Natural killer cell (primary cell): ENCODE measurements around the gene BLOC1S6. TPM values are rescaled to one million over a fixed set of nuclear protein-coding genes. Genes with fewer than 3 reads are reported as not detected.

Experiments used
- ATAC-seq, 3 donors: fragments of 150-1000 bp in 2 of 3; fragments of 200-7000 bp in 1 of 3; cut with Tn5 transposase; 1 replicate in 1 of 3; 2 replicates in 2 of 3; pipeline ENCODE4 v1.10.0; 2021; ENCODE audit warnings: mild to moderate bottlenecking in 2 of 3, moderate library complexity in 2 of 3
- DNase-seq, 2 donors: peaks; one replicate each; pipeline versions ENCODE4 v3.0.0 to v3.0.0-alpha.2; 2013 to 2021; ENCODE audit warnings: mixed read lengths in 1 of 2
- H3K27ac ChIP-seq: one replicate; pipeline ENCODE4 v1.5.1; 2013; ENCODE audit warnings: mild to moderate bottlenecking, low read length
- H3K27me3 ChIP-seq: one replicate; pipeline ENCODE4 v1.6.1; 2013; ENCODE audit warnings: low read length; ENCODE audit not compliant: control insufficient read depth, insufficient read depth
- H3K36me3 ChIP-seq: one replicate; pipeline ENCODE4 v1.6.1; 2013; ENCODE audit warnings: low read length; ENCODE audit not compliant: control insufficient read depth, insufficient read depth
- H3K4me1 ChIP-seq: one replicate; pipeline ENCODE4 v1.6.1; 2013; ENCODE audit warnings: low read length; ENCODE audit not compliant: control insufficient read depth, insufficient read depth
- H3K4me3 ChIP-seq: one replicate; pipeline ENCODE4 v1.5.1; 2013; ENCODE audit warnings: low read length
- H3K9me3 ChIP-seq: one replicate; pipeline ENCODE4 v1.6.1; 2013; ENCODE audit warnings: low read length; ENCODE audit not compliant: control insufficient read depth, insufficient read depth
- H3K27ac Mint-ChIP-seq, 2 donors: one replicate each; pipeline ENCODE4 v1.8.0; 2022; ENCODE audit warnings: mild to moderate bottlenecking in 2 of 2, mixed read lengths in 2 of 2, moderate library complexity in 1 of 2
- H3K27me3 Mint-ChIP-seq, 2 donors: one replicate each; pipeline ENCODE4 v1.8.0; 2022; ENCODE audit warnings: low read depth in 2 of 2, mixed read lengths in 2 of 2
- H3K36me3 Mint-ChIP-seq: one replicate; pipeline ENCODE4 v1.8.0; 2022; ENCODE audit warnings: mixed read lengths
- H3K4me1 Mint-ChIP-seq, 2 donors: one replicate each; pipeline ENCODE4 v1.8.0; 2022; ENCODE audit warnings: mixed read lengths in 2 of 2
- H3K4me3 Mint-ChIP-seq: one replicate; pipeline ENCODE4 v1.8.0; 2022; ENCODE audit warnings: mild to moderate bottlenecking, moderate library complexity, mixed read lengths
- H3K9me3 Mint-ChIP-seq, 2 donors: one replicate each; pipeline ENCODE4 v1.8.0; 2022; ENCODE audit warnings: mixed read lengths in 2 of 2
- WGBS: methylation state at CpG from one replicate; pipeline ENCODE4 v1.1.7; 2013; ENCODE audit warnings: missing lambda C conversion rate; ENCODE audit not compliant: insufficient coverage; 5-methylcytosine and 5-hydroxymethylcytosine counted together
- intact Hi-C: fragments of 100-400 bp; cut with micrococcal nuclease; formaldehyde crosslinking; loops from one replicate; pipeline ENCODE4 v1.14.2; 2022
- total RNA-seq, 4 donors: library from RNA; stranded (reverse); fragments of 120-200 nt in 1 of 4; gene quantifications; one replicate each; pipeline versions ENCODE4 v1.2.3 to v1.2.4, GENCODE V29; 2013 to 2022
- TF ChIP-seq, protein P1 (sequence below): fragments of 200-600 bp; IDR thresholded peaks from one replicate; pipeline ENCODE4 v1.8.0; 2022; ENCODE audit warnings: antibody characterized with exemption

The BLOC1S6 gene
- total RNA-seq, 3 donors from 2014 or later (not counting 1 experiment from before 2014, with no cell fraction given) = 63.4 to 81.3 (median 65.6) TPM

DNA sequence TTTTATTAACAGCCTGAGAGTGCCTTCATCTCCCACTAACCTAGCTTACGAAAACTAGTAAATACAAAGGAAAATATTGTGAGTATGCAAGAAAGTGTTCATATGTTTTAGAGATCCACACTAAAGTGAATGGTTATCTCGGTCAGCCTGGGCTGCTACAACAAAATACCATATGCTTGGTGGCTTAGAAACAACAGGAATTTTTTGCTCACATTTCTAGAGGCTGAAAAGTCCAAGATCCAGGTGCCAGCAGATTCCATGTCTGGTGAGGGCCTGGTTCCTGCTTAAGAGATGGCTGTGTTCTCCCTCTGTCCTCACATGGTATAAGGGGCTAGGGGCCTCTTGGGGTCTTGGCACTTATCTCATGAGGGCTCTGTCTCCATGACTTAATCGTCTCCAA, 44.1 kb upstream of the BLOC1S6 start:
- intact Hi-C loops = no loop called here
- no peaks in the 10 kb centered on the region for H3K36me3 ChIP-seq
- Mint-ChIP-seq H3K4me1 (no peaks in the 10 kb centered on the region), H3K27ac (no peak overlapping the region), H3K36me3 (no peaks in the 10 kb centered on the region), H3K27me3 (peaks cover 2 to 6% of the 10 kb centered on the region in 2 donors), H3K9me3 (no peaks in the 10 kb centered on the region), H3K4me3 (no peak overlapping the region)
- 92% methylated on average over 2 of the region's 3 CpGs for WGBS
- H3K4me3 ChIP-seq = no peak overlapping the region
- no peaks in the 10 kb centered on the region for H3K27me3 ChIP-seq
- no peak for ATAC-seq
- TF ChIP-seq, protein P1, sequence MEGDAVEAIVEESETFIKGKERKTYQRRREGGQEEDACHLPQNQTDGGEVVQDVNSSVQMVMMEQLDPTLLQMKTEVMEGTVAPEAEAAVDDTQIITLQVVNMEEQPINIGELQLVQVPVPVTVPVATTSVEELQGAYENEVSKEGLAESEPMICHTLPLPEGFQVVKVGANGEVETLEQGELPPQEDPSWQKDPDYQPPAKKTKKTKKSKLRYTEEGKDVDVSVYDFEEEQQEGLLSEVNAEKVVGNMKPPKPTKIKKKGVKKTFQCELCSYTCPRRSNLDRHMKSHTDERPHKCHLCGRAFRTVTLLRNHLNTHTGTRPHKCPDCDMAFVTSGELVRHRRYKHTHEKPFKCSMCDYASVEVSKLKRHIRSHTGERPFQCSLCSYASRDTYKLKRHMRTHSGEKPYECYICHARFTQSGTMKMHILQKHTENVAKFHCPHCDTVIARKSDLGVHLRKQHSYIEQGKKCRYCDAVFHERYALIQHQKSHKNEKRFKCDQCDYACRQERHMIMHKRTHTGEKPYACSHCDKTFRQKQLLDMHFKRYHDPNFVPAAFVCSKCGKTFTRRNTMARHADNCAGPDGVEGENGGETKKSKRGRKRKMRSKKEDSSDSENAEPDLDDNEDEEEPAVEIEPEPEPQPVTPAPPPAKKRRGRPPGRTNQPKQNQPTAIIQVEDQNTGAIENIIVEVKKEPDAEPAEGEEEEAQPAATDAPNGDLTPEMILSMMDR = no peak
- no peak for DNase-seq
- no peaks in the 10 kb centered on the region for H3K9me3 ChIP-seq
- no peak overlapping the region for H3K27ac ChIP-seq
- H3K4me1 ChIP-seq = no peaks in the 10 kb centered on the region

DNA sequence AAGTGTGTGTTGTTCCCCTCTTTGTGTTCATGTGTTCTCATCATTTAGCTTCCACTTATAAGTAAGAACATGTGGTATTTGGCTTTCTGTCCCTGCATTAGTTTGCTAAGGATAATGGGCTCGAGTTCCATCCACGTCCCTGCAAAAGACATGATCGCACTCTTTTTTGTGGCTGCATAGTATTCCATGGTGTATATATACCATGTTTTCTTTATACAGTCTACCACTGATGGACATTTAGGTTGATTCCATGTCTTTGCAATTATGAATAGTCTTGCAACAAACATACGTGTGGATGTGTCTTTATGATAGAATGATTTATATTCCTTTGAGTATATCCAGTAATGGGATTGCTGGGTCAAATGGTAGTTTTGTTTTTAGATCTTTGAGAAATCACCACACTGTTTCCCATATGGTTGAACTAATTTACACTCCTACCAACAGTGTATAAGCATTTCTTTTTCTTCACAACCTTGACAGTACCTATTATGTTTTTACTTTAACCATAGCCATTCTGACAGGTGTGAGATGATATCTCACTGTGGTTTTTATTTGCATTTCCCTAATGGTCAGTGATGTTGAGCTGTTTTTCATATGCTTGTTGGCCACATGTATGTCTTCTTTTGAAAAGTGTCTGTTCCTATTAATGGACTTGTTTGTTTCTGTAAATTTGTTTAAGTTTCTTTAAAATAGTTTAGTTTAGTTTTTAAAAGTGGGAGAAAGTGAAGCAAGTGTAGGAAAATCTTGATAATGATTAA, 42.7 kb upstream of the BLOC1S6 start:
- no peak for DNase-seq
- no peaks in the 10 kb centered on the region for H3K27me3 ChIP-seq
- Mint-ChIP-seq H3K9me3 (no peaks in the 10 kb centered on the region), H3K27me3 (peaks cover 11 to 16% of the 10 kb centered on the region in 2 donors), H3K27ac (no peak overlapping the region), H3K36me3 (no peaks in the 10 kb centered on the region), H3K4me1 (no peaks in the 10 kb centered on the region), H3K4me3 (no peak overlapping the region)
- TF ChIP-seq, protein P1 = no peak
- H3K27ac ChIP-seq = no peak overlapping the region
- no peak for ATAC-seq
- no peaks in the 10 kb centered on the region for H3K9me3 ChIP-seq
- H3K4me3 ChIP-seq = no peak overlapping the region
- intact Hi-C loops = no loop called here
- H3K36me3 ChIP-seq = no peaks in the 10 kb centered on the region
- WGBS = 93% methylated on average over 3 of the region's 4 CpGs
- H3K4me1 ChIP-seq = no peaks in the 10 kb centered on the region

DNA sequence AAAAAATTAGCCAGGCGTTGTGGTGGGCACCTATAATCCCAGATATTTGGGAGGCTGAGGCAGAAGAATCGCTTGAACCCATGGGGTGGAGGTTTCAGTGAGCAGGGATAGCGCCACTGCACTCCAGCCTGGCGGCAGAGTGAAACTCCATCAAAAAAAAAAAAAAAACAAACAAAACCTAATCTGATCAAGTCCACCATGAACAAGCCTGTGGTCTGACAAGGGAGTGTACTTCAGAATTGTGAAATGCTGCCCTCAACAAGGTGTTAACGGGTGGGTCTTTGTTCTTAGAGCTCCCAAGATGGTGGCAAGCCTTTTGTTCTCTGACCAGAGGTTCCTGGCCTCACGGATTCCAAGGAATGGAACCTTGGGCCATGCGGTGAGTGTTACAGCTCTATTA, 40.4 kb upstream of the BLOC1S6 start:
- no peaks in the 10 kb centered on the region for H3K9me3 ChIP-seq
- no peaks in the 10 kb centered on the region for H3K27me3 ChIP-seq
- intact Hi-C loops = no loop called here
- H3K36me3 Mint-ChIP-seq = no peaks in the 10 kb centered on the region
- no peak overlapping the region for H3K27ac Mint-ChIP-seq
- ATAC-seq (no peak), DNase-seq (no peak)
- no peaks in the 10 kb centered on the region for H3K9me3 Mint-ChIP-seq
- H3K4me3 ChIP-seq = no peak overlapping the region
- TF ChIP-seq, protein P1 = no peak
- H3K4me1 Mint-ChIP-seq = no peaks in the 10 kb centered on the region
- no peaks in the 10 kb centered on the region for H3K4me1 ChIP-seq
- H3K36me3 ChIP-seq = no peaks in the 10 kb centered on the region
- H3K27ac ChIP-seq = no peak overlapping the region
- 71% methylated on average over 5 of the region's 7 CpGs for WGBS
- no peak overlapping the region for H3K4me3 Mint-ChIP-seq
- peaks cover 13 to 20% of the 10 kb centered on the region in 2 donors for H3K27me3 Mint-ChIP-seq
